SKM-1 treated with dmso at 0.1 percent for 144 hours (cell line): ENCODE results near the gene FOXS1.
A peak's percentile ranks its signal among the peaks of the same experiment; 100 is the strongest.
"Not testable (repeated sequence)": the region's sequence is repeated elsewhere in the genome, so short reads cannot be mapped to it uniquely, and the experiment has no call there.

Source experiments
- DNase-seq: peaks from one replicate; lab custom pipeline; 2025; ENCODE audit not compliant: unreplicated experiment; lab: John Stamatoyannopoulos, UW

FOXS1 gene

GRCh38 chr20:31840906-31841816 lies 4.2 kb downstream of the FOXS1 start:
- no peak for DNase-seq

DNA sequence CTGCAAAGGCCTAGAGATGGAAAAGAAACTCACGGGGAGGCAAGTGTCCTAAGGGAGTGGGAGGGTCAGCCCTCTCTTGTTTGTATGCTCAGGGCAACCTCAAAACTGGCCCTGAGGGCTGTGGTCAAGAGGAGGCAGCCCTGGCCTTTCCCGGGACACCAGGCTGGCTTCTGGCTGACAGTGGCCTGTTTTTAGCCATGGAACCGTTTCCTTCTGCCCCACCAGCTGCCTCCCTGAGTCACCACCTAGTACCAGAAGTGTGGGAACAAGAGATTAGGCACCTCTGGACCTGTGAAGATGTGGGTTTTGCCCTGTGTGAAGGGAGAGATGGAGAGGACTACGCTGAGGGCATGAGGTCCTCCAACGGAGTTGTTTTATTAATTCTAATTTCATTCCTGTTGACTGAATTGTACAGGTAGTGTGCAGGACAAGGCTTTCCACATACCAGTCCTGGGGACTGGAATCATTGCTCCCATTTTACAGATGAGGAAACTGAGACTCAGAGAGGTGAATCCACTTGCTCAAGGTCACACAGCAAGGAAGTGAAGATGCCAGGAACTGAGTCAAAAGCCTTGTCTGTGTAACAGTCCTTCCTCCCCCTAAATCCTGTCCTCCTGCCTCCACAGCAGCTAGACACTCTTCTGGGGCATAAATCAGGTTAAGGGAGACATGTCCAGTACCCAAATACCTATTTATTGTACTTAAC lies 5.5 kb downstream of the FOXS1 start:
- no peak for DNase-seq

- no peak for DNase-seq
Measured at GRCh38 chr20:31838646-31839292, 6.6 kb downstream of the FOXS1 start.

DNA sequence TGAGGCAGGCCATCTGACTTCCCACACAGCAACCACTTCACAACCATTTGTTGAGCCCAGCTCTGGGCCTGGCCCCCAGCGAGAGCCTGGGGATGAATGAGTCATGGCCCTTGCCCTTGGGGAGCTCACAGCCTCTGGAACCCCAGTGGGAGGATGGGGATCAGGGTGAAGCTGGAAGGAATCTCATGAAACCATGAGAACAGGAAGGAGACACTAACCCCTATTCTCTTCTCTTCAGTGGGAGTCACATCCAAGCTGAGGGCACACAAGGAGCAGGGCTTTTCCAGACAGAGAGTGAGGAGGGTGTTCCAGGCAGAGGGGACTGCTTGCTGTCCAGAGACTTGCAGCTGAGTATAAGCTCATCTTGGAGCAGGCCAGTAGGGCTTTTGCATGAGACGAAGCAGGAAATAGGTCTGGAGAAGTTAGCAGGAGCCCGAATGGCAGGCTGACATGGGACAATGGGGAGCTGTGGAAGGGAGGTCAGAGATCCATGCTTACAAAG lies 7.5 kb downstream of the FOXS1 start:
- no peak for DNase-seq

DNA sequence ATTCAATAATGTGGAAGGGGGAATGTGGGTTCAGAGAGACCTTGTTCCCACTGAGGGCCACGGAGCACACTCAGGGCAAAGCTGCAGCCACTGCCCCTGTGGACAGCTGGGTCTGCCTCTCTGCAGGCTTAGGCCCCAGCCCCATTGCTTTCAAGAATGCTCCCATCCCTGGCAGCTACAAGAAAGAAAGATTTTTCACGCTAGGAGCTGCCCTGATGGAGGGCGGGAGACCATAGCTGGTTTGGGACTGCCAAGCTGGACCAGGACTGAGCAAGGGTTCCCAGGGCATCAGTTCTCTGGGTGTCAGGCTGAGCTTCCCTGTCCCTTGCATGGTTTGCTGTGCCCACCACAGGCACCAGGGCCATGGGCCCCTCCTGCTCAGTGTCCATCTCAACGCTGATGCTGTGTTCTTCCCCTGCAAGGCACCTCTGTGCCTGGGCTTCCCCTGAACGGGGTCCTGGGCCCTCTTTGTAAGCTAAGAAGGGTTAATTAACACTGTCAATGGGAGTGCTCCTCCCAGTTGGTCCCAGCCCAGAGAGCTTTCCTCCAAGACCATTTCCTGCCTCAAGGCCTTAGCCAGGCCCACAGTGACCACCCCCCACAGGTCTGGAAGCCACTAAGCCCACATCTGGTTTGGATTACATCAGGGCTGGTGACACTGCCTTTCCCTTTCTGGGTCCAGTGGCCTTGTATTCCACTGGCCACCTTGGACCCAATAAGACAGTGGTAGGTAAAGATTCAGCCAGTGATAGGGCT lies 8.4 kb downstream of the FOXS1 start:
- DNase-seq: no peak

DNA sequence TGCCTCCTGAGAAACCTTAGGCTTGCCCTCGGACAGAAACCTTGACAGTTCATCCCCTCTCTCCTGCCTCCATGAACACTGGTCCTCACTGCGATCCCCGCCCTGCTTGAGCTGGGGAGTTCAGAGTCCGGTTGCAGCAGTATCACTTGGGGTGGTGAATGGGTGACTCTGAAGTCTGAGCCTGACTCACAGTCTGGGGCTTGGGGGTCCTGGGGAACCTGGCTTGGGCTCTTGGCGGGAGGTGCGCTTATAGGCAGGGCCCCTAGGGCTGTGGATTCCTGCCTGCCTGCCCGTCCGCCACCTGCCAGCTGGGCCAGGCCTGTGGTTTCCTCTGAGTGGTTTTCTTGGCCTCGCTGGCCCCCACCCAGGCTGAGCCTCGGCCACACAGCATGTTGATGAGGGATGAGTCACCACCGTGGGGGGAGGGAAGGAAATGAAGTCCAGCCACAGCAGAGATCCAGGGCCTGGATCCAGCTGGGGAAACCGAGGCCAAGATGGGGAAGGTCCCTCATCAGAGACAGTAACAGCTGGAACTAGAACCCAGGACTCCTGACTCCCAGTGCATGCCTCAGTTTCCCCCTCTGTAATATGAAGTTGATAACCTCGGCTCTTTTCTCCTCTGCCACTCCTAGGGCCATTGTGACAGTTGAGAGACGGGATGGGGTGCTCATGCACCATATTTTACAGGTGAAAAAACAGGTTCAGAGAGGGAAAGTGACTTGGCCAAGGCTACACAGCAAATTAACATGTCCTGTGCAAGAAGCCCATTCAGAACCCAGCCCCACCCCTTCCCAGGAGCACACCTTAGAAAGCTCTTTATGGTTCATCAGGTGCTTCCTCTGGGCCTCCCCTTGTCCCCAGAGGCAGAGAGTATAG lies 9.2 kb downstream of the FOXS1 start:
- peak; percentile 55 for DNase-seq

GRCh38 chr20:31835554-31835953 lies 9.8 kb downstream of the FOXS1 start:
- DNase-seq: no peak

- no peak for DNase-seq
Measured at GRCh38 chr20:31833931-31834521, 11.4 kb downstream of the FOXS1 start.

DNA sequence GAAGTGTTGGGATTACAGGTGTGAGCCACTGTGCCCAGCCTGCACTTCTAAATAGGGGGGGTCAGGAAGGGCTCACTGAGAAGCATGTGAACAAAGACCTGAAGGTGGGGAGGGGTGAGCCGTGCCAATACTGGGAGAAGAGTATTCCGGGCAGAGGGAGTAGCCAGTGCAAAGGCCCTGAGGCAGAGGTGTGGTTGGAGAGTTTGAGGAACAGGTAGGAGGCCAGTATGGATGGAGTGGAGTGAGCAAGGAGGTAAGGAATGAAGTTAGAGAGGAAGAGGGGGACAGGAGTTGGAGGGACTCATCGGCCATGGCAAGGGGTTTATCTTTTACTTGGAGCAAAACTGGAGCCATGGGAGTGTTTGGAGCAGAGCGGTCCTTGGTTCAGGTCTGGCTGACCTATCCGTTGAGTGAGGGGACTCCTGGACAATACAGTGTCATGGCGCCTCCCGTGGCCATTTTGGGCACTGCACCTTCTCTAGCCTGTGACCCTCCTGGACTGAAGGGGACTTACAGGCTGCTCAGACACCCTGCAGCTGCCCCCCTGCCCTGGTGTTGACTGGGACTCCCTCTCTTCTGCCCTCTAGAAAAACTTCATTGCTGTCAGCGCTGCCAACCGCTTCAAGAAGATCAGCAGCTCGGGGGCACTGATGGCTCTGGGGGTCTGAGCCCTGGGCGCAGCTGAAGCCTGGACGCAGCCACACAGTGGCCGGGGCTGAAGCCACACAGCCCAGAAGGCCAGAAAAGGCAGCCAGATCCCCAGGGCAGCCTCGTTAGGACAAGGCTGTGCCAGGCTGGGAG lies 12.1 kb downstream of the FOXS1 start:
- DNase-seq: peak; percentile 38

- DNase-seq: no peak
Measured at GRCh38 chr20:31831771-31832306, 13.6 kb downstream of the FOXS1 start.

- DNase-seq: no peak
Measured at GRCh38 chr20:31831211-31831610, 14.2 kb downstream of the FOXS1 start.

DNA sequence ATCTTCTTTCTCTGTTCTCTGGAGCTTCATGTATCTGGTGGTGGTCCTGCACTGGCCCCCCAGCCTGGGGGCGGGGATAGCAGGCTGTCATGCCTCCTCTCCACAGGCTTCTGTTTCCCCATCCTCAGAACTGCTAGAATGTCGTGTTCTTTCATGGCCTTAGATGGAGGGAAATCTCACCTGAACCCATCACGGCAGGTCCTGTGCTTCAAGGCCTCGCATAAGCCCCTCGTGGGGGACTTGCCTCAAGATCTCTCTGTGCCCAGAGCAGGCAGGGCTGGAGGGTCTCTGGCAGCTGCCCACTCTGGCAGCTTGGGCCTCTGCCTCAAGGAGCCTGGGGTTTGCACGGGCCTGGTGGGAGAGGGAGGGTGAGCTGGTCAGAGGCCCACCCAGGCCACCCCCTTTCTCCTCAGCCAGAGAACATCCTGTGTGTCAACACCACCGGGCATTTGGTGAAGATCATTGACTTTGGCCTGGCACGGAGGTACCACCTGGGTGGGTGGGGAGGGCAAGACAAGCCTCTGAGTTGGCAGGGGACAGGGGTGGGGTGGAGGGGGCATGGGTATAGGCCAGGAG lies 14.9 kb downstream of the FOXS1 start:
- DNase-seq: no peak

GRCh38 chr20:31829731-31830130 lies 15.7 kb downstream of the FOXS1 start:
- no peak for DNase-seq

GRCh38 chr20:31828016-31828415 lies 17.4 kb downstream of the FOXS1 start:
- not testable (repeated sequence) for DNase-seq

DNA sequence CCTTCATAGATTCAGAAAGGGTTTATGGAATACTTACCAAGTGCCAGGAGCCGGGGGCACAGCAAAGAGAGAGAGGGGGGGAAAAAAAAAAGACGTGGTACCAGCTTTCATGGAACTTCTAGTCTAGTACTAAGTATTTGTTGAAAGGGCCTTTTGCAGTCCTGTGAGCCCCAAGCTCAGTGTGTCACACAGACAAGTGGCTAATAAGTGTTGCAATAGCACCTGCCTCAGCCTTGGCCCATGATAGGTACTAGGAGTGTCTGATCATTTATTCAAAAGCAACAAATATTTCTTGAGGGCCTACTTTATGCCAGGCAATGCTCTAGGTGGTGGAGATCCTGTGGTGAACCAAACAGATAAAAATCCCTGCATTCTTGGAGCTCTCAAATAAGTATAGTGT lies 18.3 kb downstream of the FOXS1 start:
- DNase-seq: no peak

DNA sequence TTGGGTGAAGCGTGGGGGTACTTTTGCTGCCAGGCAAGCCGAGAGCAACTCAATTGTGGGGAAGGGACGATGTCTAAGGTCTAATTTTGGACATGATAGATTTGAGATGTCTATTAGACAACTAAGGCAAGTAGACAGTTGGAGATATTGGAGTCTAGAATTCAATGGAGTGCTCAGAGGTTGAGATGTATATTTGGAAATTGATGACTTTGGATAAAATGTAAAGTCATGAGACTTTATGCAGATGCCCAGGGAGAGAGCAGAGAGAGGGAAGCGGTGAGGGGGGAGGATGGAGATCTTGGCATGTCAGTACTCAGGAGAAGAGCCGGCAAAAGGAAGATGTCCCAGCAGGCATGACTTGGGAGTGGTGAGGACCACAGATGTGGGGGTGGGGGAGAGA lies 19.3 kb downstream of the FOXS1 start:
- DNase-seq: no peak

DNA sequence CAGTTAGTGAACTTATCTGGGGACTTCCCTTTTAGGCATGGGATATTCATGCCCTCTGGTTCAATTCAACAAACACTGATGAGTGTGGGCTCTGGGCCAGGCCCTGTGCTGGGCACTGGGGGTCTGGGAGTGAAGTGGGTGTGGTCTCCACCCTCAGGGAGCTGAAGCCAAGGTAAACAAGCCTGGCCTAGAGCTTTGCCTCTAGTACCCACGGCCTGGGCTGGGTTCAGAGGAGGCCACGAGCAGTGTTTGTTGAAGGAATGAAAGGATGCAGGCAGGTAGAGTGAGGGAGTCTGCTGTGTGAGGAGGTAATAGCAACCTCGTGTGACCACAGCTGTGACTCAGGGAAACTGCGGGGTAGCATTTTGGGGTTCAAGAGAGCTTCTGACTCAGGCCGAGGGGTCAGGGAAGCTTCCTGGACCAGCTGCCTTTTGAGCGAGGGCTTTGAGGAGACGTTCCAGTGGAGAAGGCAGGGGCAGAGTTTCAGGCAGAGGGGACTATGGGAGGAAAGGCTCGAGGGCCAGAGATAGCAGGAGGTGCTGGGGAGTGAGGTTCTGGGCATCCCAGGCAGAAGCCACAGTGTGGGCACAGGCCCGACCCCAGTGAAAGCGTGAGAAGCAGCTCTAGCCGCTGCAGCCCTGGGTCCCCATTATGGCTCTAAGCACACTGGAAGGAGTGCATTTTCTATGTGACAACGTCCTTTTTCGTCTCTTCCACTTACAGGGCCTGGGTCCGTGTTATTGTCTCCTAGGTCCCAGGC lies 20.7 kb downstream of the FOXS1 start:
- DNase-seq: no peak
